Ovary (tissue), 3 donors: ENCODE measurements around the gene PTPN23.

ENCODE experiments used
- EP300 ChIP-seq: sonication (generic); formaldehyde crosslinking; IDR thresholded peaks from one replicate; pipeline ENCODE4 v1.6.1; 2017; ENCODE audit warnings: antibody characterized with exemption
- POLR2A ChIP-seq: fragments of 450-650 bp; IDR thresholded peaks from one replicate; pipeline ENCODE4 v1.6.1; 2017; ENCODE audit warnings: antibody characterized with exemption, mild to moderate bottlenecking, moderate library complexity
- TF ChIP-seq, protein P1 (sequence below), 3 donors: fragments of 450-650 bp in 2 of 3; fragments of 200-600 bp in 1 of 3; IDR thresholded peaks; one replicate each; pipeline versions ENCODE4 v1.5.1 to v1.8.0; 2016 to 2022; ENCODE audit warnings: antibody characterized with exemption in 3 of 3, mild to moderate bottlenecking in 1 of 3
- donor health status: DM: no; HTN: no; CAD: no.

DNA sequence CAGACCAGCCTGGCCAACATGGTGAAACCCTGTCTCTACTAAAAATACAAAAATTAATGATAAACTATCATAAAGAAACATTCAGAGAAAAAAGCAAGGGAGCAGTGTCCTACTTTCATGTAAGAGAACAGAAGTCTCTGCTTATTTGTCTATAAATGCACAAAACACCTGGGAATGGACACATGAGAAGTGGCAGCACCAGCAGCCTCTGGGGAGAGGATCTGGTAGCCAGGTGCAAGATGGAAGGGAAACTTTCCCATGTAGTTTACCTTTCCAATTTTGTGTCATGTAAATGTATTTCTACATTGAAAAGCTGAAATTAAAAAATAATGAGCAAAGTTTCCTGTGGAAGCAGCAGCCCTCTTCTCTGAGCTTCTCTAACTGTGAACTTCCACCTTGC lies 76.2 kb downstream of the PTPN23 start:
- TF ChIP-seq, protein P1, sequence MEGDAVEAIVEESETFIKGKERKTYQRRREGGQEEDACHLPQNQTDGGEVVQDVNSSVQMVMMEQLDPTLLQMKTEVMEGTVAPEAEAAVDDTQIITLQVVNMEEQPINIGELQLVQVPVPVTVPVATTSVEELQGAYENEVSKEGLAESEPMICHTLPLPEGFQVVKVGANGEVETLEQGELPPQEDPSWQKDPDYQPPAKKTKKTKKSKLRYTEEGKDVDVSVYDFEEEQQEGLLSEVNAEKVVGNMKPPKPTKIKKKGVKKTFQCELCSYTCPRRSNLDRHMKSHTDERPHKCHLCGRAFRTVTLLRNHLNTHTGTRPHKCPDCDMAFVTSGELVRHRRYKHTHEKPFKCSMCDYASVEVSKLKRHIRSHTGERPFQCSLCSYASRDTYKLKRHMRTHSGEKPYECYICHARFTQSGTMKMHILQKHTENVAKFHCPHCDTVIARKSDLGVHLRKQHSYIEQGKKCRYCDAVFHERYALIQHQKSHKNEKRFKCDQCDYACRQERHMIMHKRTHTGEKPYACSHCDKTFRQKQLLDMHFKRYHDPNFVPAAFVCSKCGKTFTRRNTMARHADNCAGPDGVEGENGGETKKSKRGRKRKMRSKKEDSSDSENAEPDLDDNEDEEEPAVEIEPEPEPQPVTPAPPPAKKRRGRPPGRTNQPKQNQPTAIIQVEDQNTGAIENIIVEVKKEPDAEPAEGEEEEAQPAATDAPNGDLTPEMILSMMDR (IDR thresholded peaks at IDR 0.05), result no peak
- TF ChIP-seq POLR2A (no peak), EP300 (no peak)
